SH-SY5Y (cell line): ENCODE results near the gene APLF.

Experiments
- GATA2 ChIP-seq: IDR thresholded peaks from 2 replicates; pipeline ENCODE4 v1.6.1; 2011; ENCODE audit warnings: mild to moderate bottlenecking, low read depth, low read length
- GATA3 ChIP-seq: IDR thresholded peaks from 2 replicates; pipeline ENCODE4 v1.6.1; 2011; ENCODE audit warnings: low read depth, mild to moderate bottlenecking, low read length, moderate library complexity

- no peak for TF ChIP-seq GATA2
- no peak for TF ChIP-seq GATA3
Measured at GRCh38 chr2:68438455-68439303, 28.7 kb upstream of the APLF start.
